Fibroblast of lung (primary cell): Measurements from ENCODE around the gene P4HTM.

ENCODE experiments used
- EZH2 ChIP-seq: IDR thresholded peaks from 2 replicates; pipeline ENCODE4 v1.5.1; 2012; ENCODE audit warnings: low read length, control low read depth, mild to moderate bottlenecking; ENCODE audit errors: missing control alignments
- TF ChIP-seq, protein P1 (sequence below), 2 donors: IDR thresholded peaks in 1 of 2; conservative IDR thresholded peaks in 1 of 2; 1 replicate in 1 of 2; 2 replicates in 1 of 2; pipeline ENCODE4 v1.5.1; 2011 to 2012; ENCODE audit warnings: low read length in 2 of 2, control low read depth in 1 of 2, inconsistent platforms in 1 of 2, low read depth in 1 of 2, mild to moderate bottlenecking in 1 of 2

DNA sequence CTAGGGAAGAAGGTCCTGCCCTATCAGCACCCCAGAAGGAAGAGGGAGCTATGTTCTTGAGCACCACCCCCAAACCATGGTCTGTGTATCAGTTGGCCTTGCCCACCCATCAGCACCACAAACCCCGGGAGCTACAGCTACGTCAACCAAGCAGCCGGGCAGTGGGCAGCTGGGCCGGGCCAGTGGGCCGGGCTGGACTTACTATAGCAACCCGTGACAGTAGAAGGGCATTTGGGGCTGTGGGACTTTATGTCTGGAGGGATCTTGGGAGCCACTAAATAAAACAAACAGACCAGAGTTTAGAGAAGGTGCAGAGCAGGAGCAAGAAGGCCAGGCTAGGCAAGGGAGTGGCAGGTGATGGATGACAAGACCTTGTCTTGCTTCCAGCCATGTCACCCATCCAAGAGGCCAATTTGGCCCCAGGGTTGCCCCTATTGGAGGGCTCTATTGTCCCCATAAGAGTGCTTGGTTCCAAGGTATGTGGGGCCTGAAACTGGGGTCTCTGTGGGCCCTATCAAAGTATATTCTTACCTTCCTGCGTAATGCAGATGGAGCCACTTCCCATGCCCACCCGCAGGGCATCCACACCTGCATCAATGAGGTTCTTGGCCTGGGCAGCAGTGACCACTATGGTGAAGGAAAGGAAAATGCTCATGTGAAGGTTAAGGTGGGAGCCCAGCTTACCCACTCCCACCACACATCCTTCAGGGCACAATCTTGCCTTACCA is 35.9 kb downstream of the P4HTM start:
- TF ChIP-seq, protein P1, sequence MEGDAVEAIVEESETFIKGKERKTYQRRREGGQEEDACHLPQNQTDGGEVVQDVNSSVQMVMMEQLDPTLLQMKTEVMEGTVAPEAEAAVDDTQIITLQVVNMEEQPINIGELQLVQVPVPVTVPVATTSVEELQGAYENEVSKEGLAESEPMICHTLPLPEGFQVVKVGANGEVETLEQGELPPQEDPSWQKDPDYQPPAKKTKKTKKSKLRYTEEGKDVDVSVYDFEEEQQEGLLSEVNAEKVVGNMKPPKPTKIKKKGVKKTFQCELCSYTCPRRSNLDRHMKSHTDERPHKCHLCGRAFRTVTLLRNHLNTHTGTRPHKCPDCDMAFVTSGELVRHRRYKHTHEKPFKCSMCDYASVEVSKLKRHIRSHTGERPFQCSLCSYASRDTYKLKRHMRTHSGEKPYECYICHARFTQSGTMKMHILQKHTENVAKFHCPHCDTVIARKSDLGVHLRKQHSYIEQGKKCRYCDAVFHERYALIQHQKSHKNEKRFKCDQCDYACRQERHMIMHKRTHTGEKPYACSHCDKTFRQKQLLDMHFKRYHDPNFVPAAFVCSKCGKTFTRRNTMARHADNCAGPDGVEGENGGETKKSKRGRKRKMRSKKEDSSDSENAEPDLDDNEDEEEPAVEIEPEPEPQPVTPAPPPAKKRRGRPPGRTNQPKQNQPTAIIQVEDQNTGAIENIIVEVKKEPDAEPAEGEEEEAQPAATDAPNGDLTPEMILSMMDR (conservative IDR thresholded peaks at IDR 0.05 in 1 of 2, IDR thresholded peaks at IDR 0.05 in 1 of 2; ENCODE audit: low read depth in 1 of 2, low read length in 2 of 2), result no peak
- no peak for TF ChIP-seq EZH2
